HCT116 (cell line): ENCODE results near the gene SHISAL2B.

Experiments used
- EZH2 ChIP-seq: fragments of 200-600 bp; sonication (generic); IDR thresholded peaks from 2 replicates; pipeline ENCODE4 v1.6.1; 2017; ENCODE audit warnings: antibody characterized with exemption, mixed run types
- JUND ChIP-seq: IDR thresholded peaks from 2 replicates; pipeline ENCODE4 v1.6.1; 2012
- POLR2A ChIP-seq: IDR thresholded peaks from 2 replicates; pipeline ENCODE4 v1.7.0; 2011; ENCODE audit warnings: borderline replicate concordance; ENCODE audit not compliant: insufficient read depth, insufficient read length; ENCODE audit errors: extremely low read depth
- POLR2AphosphoS5 ChIP-seq: IDR thresholded peaks from 2 replicates; pipeline ENCODE4 v1.6.1; 2011; ENCODE audit warnings: mild to moderate bottlenecking, low read depth, low read length, moderate library complexity
- RAD21 ChIP-seq: IDR thresholded peaks from 2 replicates; pipeline ENCODE4 v1.6.1; 2012; ENCODE audit warnings: low read depth, mild to moderate bottlenecking
- SRF ChIP-seq: IDR thresholded peaks from 2 replicates; pipeline ENCODE4 v1.6.1; 2012; ENCODE audit warnings: low read depth
- TCF7L2 ChIP-seq: IDR thresholded peaks from 2 replicates; pipeline ENCODE4 v1.7.0; 2011; ENCODE audit warnings: borderline replicate concordance, inconsistent platforms; ENCODE audit not compliant: insufficient read depth, insufficient read length; ENCODE audit errors: extremely low read depth
- ZNF274 ChIP-seq: fragments of 200-500 bp; sonication (Bioruptor generic); IDR thresholded peaks from 2 replicates; pipeline ENCODE4 v1.6.1; 2014; ENCODE audit warnings: mild to moderate bottlenecking, low read depth, low read length, inconsistent platforms
- TF ChIP-seq, protein P1 (sequence below), 3 experiments: fragments of 200-600 bp in 1 of 3; sonication (generic) in 1 of 3; IDR thresholded peaks in 2 of 3; conservative IDR thresholded peaks in 1 of 3; 2 replicates each; pipeline ENCODE4 v1.5.1; 2012 to 2017; ENCODE audit warnings: low read depth in 2 of 3, low read length in 2 of 3, antibody characterized with exemption in 1 of 3, borderline replicate concordance in 1 of 3, control low read depth in 1 of 3, mild to moderate bottlenecking in 1 of 3, mixed read lengths in 1 of 3, mixed run types in 1 of 3, moderate library complexity in 1 of 3; ENCODE audit not compliant: insufficient read depth in 1 of 3
- TF ChIP-seq, protein P2 (sequence below): IDR thresholded peaks from 2 replicates; pipeline ENCODE4 v1.6.1; 2011; ENCODE audit warnings: mild to moderate bottlenecking, low read length, moderate library complexity; ENCODE audit not compliant: insufficient replicate concordance; ENCODE audit errors: extremely low read depth
- TF ChIP-seq, protein P3 (sequence below): IDR thresholded peaks from 2 replicates; pipeline ENCODE4 v1.6.1; 2012

DNA sequence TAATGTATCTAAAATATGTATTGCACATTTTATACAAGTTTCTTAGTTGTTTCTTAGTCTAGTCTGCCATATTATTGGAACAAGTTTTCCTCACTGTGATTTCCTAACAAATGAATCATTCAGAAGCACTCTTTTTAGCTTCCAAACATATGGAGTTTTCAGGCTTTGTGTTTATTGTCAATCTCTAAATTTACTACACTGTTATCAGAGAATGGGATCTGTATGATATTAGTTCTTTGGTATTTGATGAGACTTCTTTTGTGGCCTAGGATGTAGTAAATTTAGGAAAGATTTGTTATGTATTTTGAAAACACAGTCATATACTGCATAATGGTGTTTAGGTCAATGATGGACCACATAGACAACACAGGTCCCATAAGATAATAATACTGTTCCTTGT lies 52.5 kb downstream of the SHISAL2B start:
- TF ChIP-seq, protein P1, sequence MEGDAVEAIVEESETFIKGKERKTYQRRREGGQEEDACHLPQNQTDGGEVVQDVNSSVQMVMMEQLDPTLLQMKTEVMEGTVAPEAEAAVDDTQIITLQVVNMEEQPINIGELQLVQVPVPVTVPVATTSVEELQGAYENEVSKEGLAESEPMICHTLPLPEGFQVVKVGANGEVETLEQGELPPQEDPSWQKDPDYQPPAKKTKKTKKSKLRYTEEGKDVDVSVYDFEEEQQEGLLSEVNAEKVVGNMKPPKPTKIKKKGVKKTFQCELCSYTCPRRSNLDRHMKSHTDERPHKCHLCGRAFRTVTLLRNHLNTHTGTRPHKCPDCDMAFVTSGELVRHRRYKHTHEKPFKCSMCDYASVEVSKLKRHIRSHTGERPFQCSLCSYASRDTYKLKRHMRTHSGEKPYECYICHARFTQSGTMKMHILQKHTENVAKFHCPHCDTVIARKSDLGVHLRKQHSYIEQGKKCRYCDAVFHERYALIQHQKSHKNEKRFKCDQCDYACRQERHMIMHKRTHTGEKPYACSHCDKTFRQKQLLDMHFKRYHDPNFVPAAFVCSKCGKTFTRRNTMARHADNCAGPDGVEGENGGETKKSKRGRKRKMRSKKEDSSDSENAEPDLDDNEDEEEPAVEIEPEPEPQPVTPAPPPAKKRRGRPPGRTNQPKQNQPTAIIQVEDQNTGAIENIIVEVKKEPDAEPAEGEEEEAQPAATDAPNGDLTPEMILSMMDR (IDR thresholded peaks at IDR 0.05 in 2 of 3, conservative IDR thresholded peaks at IDR 0.05 in 1 of 3; ENCODE audit: borderline replicate concordance in 1 of 3, insufficient read depth in 1 of 3, low read depth in 2 of 3, low read length in 2 of 3) = no peak
- no peak for TF ChIP-seq JUND
- TF ChIP-seq EZH2 = no peak
- no peak for TF ChIP-seq POLR2AphosphoS5
- TF ChIP-seq, protein P2, sequence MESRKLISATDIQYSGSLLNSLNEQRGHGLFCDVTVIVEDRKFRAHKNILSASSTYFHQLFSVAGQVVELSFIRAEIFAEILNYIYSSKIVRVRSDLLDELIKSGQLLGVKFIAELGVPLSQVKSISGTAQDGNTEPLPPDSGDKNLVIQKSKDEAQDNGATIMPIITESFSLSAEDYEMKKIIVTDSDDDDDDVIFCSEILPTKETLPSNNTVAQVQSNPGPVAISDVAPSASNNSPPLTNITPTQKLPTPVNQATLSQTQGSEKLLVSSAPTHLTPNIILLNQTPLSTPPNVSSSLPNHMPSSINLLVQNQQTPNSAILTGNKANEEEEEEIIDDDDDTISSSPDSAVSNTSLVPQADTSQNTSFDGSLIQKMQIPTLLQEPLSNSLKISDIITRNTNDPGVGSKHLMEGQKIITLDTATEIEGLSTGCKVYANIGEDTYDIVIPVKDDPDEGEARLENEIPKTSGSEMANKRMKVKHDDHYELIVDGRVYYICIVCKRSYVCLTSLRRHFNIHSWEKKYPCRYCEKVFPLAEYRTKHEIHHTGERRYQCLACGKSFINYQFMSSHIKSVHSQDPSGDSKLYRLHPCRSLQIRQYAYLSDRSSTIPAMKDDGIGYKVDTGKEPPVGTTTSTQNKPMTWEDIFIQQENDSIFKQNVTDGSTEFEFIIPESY = no peak
- TF ChIP-seq POLR2A = no peak
- TF ChIP-seq, protein P3, sequence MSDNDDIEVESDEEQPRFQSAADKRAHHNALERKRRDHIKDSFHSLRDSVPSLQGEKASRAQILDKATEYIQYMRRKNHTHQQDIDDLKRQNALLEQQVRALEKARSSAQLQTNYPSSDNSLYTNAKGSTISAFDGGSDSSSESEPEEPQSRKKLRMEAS = no peak
- no peak for TF ChIP-seq SRF
- no peak for TF ChIP-seq TCF7L2
- no peak for TF ChIP-seq RAD21
- TF ChIP-seq ZNF274 = no peak
